ENCODE data around the gene MICA. TPM values are rescaled to one million over a fixed set of nuclear protein-coding genes. Genes with fewer than 3 reads are reported as not detected.
"Not testable (repeated sequence)": the region's sequence is repeated elsewhere in the genome, so short reads cannot be mapped to it uniquely, and the experiment has no call there.

The MICA gene
- total and polyA plus RNA-seq, 10 donors, result 7.8 to 27.4 (median 16.1) TPM

GRCh38 chr6:31402324-31403282 is 792 bp upstream of the MICA start:
- Histone ChIP-seq H3K4me3 (peak overlapping the region; percentile 63 to 89 (median 67)), H3K4me1 (peaks cover 23 to 85% (median 68%) of the 10 kb centered on the region in 6 donors), H3K27me3 (replicated peaks in 1 of 7) (no peaks in the 10 kb centered on the region), H3K36me3 (no peaks in the 10 kb centered on the region), H3K9me3 (no peaks in the 10 kb centered on the region), H3K27ac (peak overlapping the region; percentile 6 to 99 (median 98))
- 4 to 7% (median 4%) methylated on average over 27 of the region's 27 CpGs for WGBS, 5 donors
- DNase-seq, result no peak
- TF ChIP-seq CTCF (IDR thresholded peaks at IDR 0.05 in 8 of 11, conservative IDR thresholded peaks at IDR 0.05 in 3 of 11) (no peak), POLR2A (IDR thresholded peaks at IDR 0.05) (no peak), POLR2AphosphoS5 (IDR thresholded peaks at IDR 0.05) (no peak)
- intact Hi-C loops (cut with DNase I; ENCODE audit: low total_unique reads), result loop anchor here (10.0 kb wide), 1 partner anchor 92 kb away; the partner anchor contains the start of gene MICB

- Histone ChIP-seq H3K4me1 (peaks cover 14 to 85% (median 61%) of the 10 kb centered on the region in 6 donors), H3K27ac (peak overlapping the region; percentile 6 to 99 (median 98)), H3K4me3 (peak overlapping the region; percentile 63 to 89 (median 67))
- DNase-seq; H3K36me3 ChIP-seq; H3K27me3 ChIP-seq (replicated peaks in 1 of 7); H3K9me3 ChIP-seq: not testable (repeated sequence)
- 21 to 50% (median 26%) methylated on average over 13 of the region's 13 CpGs for WGBS, 5 donors
- intact Hi-C loops (cut with DNase I; ENCODE audit: low total_unique reads), result loop anchor here (10.0 kb wide), 1 partner anchor 91 kb away; the partner anchor contains the start of gene MICB
These were observed 618 bp downstream of the MICA start for GRCh38 chr6:31404061-31404364.

GRCh38 chr6:31405996-31406395 is 2.6 kb downstream of the MICA start:
- Histone ChIP-seq H3K4me1 (peaks cover 14 to 91% (median 58%) of the 10 kb centered on the region in 6 donors), H3K36me3 (peaks cover 0 to 9% (median 6%) of the 10 kb centered on the region in 6 donors), H3K9me3 (no peaks in the 10 kb centered on the region), H3K27me3 (replicated peaks in 1 of 7) (no peaks in the 10 kb centered on the region), H3K27ac (no peak overlapping the region), H3K4me3 (no peak overlapping the region)
- 77 to 93% (median 82%) methylated on average over 5 of the region's 5 CpGs for WGBS, 5 donors
- no peak for DNase-seq
- intact Hi-C loops (cut with DNase I; ENCODE audit: low total_unique reads), result loop anchor here (10.0 kb wide), 1 partner anchor 89 kb away; the partner anchor contains the start of gene MICB
- TF ChIP-seq POLR2AphosphoS5 (IDR thresholded peaks at IDR 0.05), result no peak
- no peak for TF ChIP-seq CTCF (IDR thresholded peaks at IDR 0.05 in 8 of 11, conservative IDR thresholded peaks at IDR 0.05 in 3 of 11)
- no peak for TF ChIP-seq POLR2A (IDR thresholded peaks at IDR 0.05)

- no peak for TF ChIP-seq POLR2A (IDR thresholded peaks at IDR 0.05)
- TF ChIP-seq POLR2AphosphoS5 (IDR thresholded peaks at IDR 0.05), result no peak
- no peak for TF ChIP-seq CTCF (IDR thresholded peaks at IDR 0.05 in 8 of 11, conservative IDR thresholded peaks at IDR 0.05 in 3 of 11)
- no peaks in the 10 kb centered on the region for H3K27me3 ChIP-seq (replicated peaks in 1 of 7)
- DNase-seq, result no peak
- no peak overlapping the region for H3K27ac ChIP-seq
- intact Hi-C loops (cut with DNase I; ENCODE audit: low total_unique reads), result loop anchor here (10.0 kb wide), 1 partner anchor 87 kb away; the partner anchor contains the start of gene MICB
- peaks cover 0 to 26% (median 21%) of the 10 kb centered on the region in 6 donors for H3K36me3 ChIP-seq
- no peak overlapping the region for H3K4me3 ChIP-seq
- H3K4me1 ChIP-seq, result peaks cover 8 to 78% (median 42%) of the 10 kb centered on the region in 6 donors
- no peaks in the 10 kb centered on the region for H3K9me3 ChIP-seq
These were observed 4.3 kb downstream of the MICA start for GRCh38 chr6:31407699-31408098.
